Activated CD4-positive, CD25-positive, alpha-beta regulatory T cell (primary cell): ENCODE measurements around the gene LDLRAD4.
"Not testable (repeated sequence)": the region's sequence is repeated elsewhere in the genome, so short reads cannot be mapped to it uniquely, and the experiment has no call there.

ENCODE experiments used
- DNase-seq, 4 experiments: peaks; one replicate each; lab custom pipeline; 2025; lab: John Stamatoyannopoulos, UW

The LDLRAD4 gene

GRCh38 chr18:13338318-13338717 lies 119.8 kb downstream of the LDLRAD4 start:
- DNase-seq = no peak

- no peak for DNase-seq
Measured at GRCh38 chr18:13339653-13340052, 121.1 kb downstream of the LDLRAD4 start.

- not testable (repeated sequence) for DNase-seq
Measured at GRCh38 chr18:13346449-13346848, 127.9 kb downstream of the LDLRAD4 start.

GRCh38 chr18:13353084-13353823 lies 134.7 kb downstream of the LDLRAD4 start:
- no peak for DNase-seq

GRCh38 chr18:13354402-13354801 lies 135.8 kb downstream of the LDLRAD4 start:
- DNase-seq = no peak

- no peak for DNase-seq
Measured at GRCh38 chr18:13356032-13356431, 137.5 kb downstream of the LDLRAD4 start.

GRCh38 chr18:13357289-13357688 lies 138.7 kb downstream of the LDLRAD4 start:
- DNase-seq = no peak

- DNase-seq = no peak
Measured at GRCh38 chr18:13359210-13359609, 140.7 kb downstream of the LDLRAD4 start.

- no peak for DNase-seq
Measured at GRCh38 chr18:13361431-13361830, 142.9 kb downstream of the LDLRAD4 start.

GRCh38 chr18:13362051-13362450 lies 143.5 kb downstream of the LDLRAD4 start:
- DNase-seq = no peak

- DNase-seq = no peak
Measured at GRCh38 chr18:13362607-13363006, 144.0 kb downstream of the LDLRAD4 start.

- DNase-seq = no peak
Measured at GRCh38 chr18:13363359-13363758, 144.8 kb downstream of the LDLRAD4 start.

GRCh38 chr18:13364721-13365205 lies 146.2 kb downstream of the LDLRAD4 start:
- no peak for DNase-seq

- no peak for DNase-seq
Measured at GRCh38 chr18:13366131-13366530, 147.6 kb downstream of the LDLRAD4 start.

- DNase-seq = no peak
Measured at GRCh38 chr18:13366541-13366940, 148.0 kb downstream of the LDLRAD4 start.

GRCh38 chr18:13366962-13367892 lies 148.7 kb downstream of the LDLRAD4 start:
- DNase-seq = no peak

- DNase-seq = no peak
Measured at GRCh38 chr18:13368080-13368813, 149.7 kb downstream of the LDLRAD4 start.

GRCh38 chr18:13369353-13369752 lies 150.8 kb downstream of the LDLRAD4 start:
- no peak for DNase-seq

GRCh38 chr18:13369756-13370510 lies 151.4 kb downstream of the LDLRAD4 start:
- DNase-seq = no peak

GRCh38 chr18:13370995-13371625 lies 152.6 kb downstream of the LDLRAD4 start:
- no peak for DNase-seq
